Activated CD8-positive, alpha-beta memory T cell treated with anti-CD3 and anti-CD28 coated beads, Interleukin-2, amount 50 U/mL, for 4 hours (primary cell): Measurements from ENCODE around the gene KCNC2.

ENCODE experiments used
- DNase-seq: peaks from one replicate; pipeline ENCODE4 v3.0.0-alpha.2; 2020

KCNC2 gene

GRCh38 chr12:75157385-75157784, 52.3 kb downstream of the KCNC2 start:
- DNase-seq: no peak

DNA sequence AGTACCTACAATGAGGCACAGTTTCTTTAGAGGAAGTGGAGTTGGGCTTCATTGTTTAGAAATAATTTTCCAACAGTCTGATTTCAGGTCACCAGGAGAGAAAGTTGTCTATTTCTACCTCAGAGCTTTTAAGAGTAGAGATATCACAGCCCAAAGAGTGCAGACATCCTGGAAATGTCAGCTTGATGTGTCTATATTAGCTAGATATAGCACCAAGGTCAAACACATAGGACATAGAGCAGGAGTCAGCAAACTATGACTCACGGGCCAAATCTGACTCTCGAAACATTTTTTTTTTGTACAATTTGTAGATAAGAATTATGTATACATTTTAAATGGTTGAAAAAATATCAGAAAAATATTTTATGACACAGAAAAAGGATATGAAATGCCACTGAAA, 53.7 kb downstream of the KCNC2 start:
- DNase-seq: no peak

GRCh38 chr12:75154388-75154787, 55.3 kb downstream of the KCNC2 start:
- no peak for DNase-seq

DNA sequence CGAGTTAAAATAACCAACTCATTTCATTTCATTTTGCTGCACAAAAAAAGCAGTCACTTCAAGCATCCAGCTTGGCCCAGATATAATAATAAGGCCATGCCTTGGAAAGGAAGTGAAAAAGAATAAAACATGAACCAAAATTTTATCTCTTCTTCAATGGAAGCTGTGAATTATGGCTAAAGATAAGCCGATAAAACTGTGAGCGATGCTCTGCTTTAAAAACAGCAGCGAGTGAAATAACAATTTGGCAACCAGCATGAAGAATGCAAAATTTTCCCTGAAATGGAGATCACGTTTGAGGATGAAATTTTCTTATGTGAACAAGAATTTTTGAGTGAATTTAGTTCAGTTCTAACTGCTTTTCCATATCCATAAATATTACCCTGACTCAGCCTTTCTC, 70.4 kb downstream of the KCNC2 start:
- no peak for DNase-seq

GRCh38 chr12:75137896-75138295, 71.7 kb downstream of the KCNC2 start:
- DNase-seq: no peak

DNA sequence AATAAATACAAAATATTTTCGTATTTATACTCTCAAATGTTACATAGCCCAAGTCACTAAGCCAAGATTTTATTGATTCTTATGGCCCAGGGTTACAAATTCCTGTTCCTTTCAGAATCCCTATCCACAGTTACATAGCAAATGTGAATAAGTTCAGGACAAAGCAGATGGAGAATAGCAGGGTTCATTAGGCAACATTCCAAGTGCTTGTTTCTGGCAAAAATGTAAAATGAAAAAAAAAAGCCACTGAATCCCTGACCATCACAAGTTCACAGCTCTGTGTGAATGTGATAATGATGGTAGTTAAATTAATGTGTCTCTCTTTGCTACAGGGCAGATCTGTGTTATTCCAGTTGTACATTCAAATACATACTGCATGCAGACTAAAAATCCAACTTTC, 74.6 kb downstream of the KCNC2 start:
- no peak for DNase-seq

GRCh38 chr12:75130811-75131210, 78.8 kb downstream of the KCNC2 start:
- no peak for DNase-seq

DNA sequence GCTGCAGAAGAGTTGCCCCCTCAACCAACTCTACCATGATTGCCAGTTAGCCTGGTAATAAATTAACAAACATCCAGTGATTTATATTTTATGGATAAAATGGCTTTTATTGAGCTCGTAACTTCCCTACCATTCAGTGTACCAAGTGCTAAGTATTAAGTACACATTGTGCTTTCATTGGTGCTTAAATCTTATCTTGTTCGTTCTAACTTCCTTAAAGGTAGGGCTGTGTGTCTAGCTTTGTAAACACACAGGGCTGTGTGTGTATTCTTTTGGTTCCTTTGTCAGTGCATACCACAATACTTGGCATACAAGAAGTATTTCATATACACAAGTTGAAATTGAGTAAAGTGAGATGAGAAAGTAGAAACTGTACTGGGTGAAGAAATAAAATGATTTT, 80.4 kb downstream of the KCNC2 start:
- no peak for DNase-seq

GRCh38 chr12:75121036-75121705, 88.5 kb downstream of the KCNC2 start:
- DNase-seq: no peak

DNA sequence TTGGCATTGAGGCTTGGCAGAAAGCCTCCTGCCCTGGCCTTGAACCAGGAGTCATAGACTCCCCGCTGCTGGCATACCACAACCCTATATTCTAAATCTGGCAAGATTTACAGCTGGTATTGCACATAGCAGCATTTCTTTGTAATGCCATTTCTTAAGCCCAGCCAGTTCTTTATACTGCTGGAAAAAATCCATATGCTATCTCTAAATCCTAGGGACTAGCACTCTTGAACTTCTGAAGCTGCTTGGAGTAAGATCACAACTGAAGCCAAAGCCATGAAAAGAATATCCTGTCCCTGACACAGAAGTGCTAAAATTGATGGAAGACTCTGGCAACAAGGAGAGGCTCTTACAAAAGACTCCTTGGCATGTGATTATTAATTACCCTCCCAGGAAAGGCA, 89.3 kb downstream of the KCNC2 start:
- no peak for DNase-seq

- no peak for DNase-seq
These were observed 92.9 kb downstream of the KCNC2 start for GRCh38 chr12:75116646-75117198.

DNA sequence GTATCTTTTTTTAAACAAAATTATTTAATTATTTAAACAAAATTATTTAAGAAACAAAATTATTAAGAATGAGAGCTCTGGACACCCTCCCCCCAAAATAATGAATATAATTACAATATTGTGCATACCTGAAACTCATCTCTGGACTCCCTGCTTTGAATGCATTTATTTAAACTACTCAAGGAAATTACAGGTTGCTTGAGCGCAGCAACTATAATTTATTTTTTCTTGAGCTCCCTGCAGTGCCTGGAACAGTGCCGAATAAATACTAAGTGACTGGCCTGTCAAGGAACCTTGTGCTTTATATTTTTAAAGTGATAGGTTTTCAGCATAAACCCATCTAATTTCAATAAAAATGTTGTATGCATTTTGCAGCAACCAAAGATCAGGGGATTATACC, 93.9 kb downstream of the KCNC2 start:
- no peak for DNase-seq

- DNase-seq: no peak
These were observed 105.8 kb downstream of the KCNC2 start for GRCh38 chr12:75103822-75104221.

DNA sequence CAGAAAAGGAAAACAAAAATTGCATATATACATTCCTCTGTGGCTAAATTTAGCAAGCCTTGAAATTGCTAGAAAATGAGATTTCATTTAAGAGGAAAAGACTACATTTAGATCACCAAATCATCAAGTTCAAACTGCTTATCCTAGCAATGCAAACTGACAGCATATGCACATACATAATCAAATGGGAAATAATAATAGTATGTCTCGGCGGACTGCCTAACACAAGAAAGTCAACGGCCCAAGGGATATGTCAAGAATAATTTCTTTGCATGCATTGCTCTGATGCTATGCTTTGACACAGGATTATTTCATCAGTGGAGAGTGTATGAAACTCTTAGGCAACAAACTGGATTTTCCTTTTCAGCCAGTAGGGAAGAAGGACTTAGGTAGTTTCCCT, 107.9 kb downstream of the KCNC2 start:
- DNase-seq: no peak

DNA sequence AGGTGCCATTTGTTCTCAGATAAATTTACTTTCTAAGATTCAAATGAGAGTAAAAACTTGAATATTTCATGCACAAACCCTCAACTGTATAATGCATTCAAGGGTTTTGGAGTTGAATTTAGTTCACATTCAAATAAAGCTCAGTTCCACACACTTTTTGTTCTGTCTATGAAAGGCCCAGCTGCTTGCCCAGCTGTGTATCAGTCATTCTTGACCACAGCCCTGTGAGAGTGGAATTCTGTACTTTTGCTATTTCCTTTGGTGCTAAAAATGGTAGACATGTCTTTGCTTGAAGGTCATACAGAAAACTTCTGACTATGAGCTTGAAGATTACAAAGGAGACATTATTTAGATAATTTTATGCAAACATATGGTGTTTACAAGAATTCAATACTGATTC, 110.4 kb downstream of the KCNC2 start:
- no peak for DNase-seq

DNA sequence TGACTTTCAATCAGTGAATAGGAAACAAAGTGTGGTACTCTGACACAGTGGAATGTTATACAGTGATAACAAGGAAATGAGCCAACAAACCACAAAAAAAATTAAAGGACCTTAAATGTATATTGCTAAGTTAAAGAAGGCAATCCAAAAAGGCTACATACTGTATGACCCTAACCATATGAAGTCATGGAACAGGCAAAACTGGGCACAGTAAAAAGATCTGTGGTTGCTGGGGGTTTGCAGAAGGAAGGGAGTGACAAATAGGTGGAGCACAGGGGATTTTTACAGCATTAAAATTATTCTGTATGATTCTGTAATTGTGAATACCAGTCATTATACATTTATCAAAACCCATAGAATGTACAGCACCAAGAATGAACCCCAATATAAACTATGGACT, 112.6 kb downstream of the KCNC2 start:
- no peak for DNase-seq

DNA sequence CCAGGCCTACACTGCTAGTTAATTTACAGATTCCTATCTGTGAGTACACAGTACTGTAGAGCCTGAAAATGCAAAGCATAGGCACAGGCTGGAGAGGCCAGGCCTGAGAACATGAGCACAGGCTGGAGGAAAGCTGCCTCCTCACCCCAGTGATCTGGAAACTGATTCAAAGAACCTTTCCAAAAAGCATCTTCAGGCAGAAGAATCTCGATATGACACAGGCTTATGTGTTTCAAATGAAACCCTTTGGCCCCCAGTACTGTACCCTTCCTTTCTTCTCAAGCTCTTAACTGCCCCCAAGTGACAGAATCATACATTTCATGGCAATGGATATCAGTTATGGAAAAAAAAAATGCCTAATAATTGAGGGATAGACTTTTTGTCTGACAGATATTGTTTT, 122.0 kb downstream of the KCNC2 start:
- DNase-seq: no peak

DNA sequence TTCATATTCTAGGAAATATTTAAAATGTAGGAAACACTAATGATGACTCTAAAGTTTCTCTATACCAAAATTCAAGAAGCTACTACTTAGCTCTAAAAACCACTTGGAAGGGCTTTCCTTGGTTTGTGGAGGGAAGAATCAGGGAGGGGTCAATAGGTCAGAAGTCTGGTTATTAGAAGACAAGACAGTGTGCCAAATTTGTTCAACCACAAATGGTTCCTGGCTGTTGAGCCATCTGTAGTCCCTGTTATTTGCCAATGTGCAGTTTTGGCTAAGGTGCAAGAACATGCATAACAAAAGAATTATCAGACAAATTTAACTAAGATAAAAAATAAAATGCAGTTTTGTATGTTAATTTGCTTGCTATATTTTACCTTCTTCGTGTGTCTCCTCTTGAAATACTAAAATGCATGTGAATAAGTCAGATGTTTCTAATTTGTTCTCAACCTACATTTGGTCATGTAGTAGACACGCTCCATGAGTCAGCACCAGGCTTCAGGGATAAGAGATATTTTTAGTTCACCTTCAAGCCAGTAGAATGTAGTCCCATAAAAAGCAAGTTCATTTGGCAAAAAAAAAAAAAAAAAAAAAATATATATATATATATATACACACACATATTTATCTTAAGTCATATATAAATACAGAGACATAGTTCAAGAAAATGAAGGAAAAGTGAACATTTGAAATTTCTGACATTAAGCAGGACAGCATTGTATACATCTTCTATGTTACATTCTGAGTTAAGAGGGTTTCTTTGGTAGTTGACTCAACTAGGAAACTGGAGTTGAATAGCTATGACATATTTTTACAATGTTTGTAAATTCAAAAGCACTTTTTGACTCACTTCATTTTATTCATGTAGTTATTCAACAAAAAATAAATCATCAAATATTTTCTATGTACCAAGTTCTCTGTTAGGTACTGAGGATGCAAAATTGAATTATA, 123.3 kb downstream of the KCNC2 start:
- no peak for DNase-seq

DNA sequence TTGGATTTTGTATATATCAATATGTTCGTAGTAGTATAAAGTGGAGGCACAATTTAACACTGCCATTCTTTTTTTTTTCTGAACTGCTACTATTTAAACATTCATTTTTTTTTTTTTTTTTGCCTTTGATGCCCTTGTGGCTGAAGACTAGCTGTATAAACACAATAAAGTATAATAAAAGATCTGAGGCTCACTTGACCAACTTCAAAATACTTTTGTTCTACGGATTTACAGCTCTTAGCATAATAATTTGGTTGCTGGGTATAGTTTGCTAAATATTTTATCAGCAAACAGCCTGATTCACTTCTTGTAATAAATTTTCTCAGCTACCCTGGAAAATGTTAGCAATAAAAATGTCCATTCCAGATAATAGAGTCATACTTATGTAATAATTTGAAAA, 128.3 kb downstream of the KCNC2 start:
- no peak for DNase-seq

DNA sequence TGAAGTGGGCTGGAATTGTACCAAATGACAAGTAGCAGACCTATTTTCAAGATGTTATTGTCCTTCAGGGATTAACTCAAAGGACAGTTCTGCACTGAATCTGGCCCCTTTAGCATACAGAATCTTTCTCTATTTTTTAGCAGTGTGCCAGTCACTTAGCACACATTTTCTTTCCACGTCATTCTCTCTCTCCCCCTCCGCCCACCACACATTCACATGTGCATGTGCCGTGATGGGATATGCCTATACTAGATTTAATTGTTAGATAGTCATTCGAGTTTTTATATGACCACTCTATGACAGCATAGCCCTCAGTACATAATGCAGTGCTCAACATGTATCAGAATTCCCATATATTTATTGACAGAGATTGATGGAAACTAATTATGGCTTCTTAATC, 129.1 kb downstream of the KCNC2 start:
- DNase-seq: no peak

DNA sequence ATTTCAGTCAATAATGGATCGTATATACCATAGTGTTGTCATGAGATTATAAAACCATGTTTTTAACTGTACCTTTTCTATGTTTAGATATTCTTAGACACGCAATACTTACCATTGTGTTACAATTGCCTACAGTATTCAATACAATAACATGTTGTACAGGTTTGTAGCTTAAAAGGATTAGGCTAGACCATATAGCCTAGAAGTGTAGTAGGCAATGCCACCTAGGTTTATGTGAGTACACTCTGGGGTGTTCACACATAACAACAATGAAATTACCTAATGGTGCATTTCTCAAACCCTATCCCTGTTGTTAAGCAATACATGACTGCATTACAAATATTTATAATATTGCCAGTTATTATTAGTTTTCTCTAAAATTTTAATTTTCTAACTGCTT, 144.2 kb downstream of the KCNC2 start:
- DNase-seq: no peak

- no peak for DNase-seq
These were observed 146.9 kb downstream of the KCNC2 start for GRCh38 chr12:75062691-75063090.

DNA sequence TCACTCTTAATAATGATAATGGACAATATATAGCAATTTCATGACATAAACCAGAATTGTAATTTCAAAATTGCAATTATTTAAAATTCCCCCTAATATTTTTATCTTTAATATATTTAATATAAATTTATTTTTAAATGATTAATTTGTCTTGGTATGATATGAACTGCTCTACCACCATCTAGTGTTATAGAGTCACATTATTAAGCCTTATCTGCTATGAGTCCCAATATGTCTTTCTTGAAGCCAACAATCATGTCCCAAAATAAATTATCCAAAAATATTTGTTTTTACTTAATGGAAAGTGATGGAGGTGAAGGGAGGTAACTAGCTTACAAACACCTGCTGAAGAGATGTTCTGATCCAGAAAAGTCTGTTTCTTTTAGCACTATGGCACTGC, 151.4 kb downstream of the KCNC2 start:
- DNase-seq: no peak

GRCh38 chr12:75048767-75049166, 160.9 kb downstream of the KCNC2 start:
- no peak for DNase-seq
